H1 (cell line): ENCODE data around the gene COL26A1. TPM values are rescaled to one million over a fixed set of nuclear protein-coding genes. Genes with fewer than 3 reads are reported as not detected.

Source experiments
- CTCF ChIA-PET: fragments of 300-600 bp; sonication (Branson Sonifier 250); formaldehyde crosslinking; loops from one replicate; lab custom pipeline; 2021; ENCODE audit not compliant: partially characterized antibody; lab: Charles Lee
- POLR2A ChIA-PET: fragments of 300-600 bp; sonication (Branson Sonifier 250); formaldehyde crosslinking; loops from one replicate; lab custom pipeline; 2021; ENCODE audit warnings: inconsistent platforms; ENCODE audit not compliant: partially characterized antibody; lab: Charles Lee
- DNase-seq, 2 experiments: peaks; one replicate each; pipeline versions ENCODE4 v3.0.0 to v3.0.0-alpha.2; 2010 to 2022; ENCODE audit warnings: low spot score in 2 of 2, low read depth in 1 of 2, mixed read lengths in 1 of 2
- FAIRE-seq: peaks from 2 replicates; lab custom pipeline; 2011; peaks lifted over from hg19 to GRCh38; lab: Jason Lieb, UNC
- H2AFZ ChIP-seq: 2 replicates; pipeline ENCODE4 v1.8.1; 2012; ENCODE audit warnings: low read length, inconsistent platforms
- H2AK5ac ChIP-seq: 2 replicates; pipeline ENCODE4 v1.6.1; 2013; ENCODE audit warnings: low read depth, low read length
- H2BK120ac ChIP-seq: replicated peaks from 2 replicates; pipeline ENCODE3; 2013; ENCODE audit warnings: low read depth, low read length, inconsistent platforms
- H2BK12ac ChIP-seq: 2 replicates; pipeline ENCODE4 v1.6.1; 2013; ENCODE audit warnings: low read depth, low read length
- H2BK15ac ChIP-seq: 2 replicates; pipeline ENCODE4 v1.6.1; 2013; ENCODE audit warnings: low read length
- H2BK20ac ChIP-seq: 2 replicates; pipeline ENCODE4 v1.6.1; 2013; ENCODE audit warnings: low read length
- H2BK5ac ChIP-seq: 2 replicates; pipeline ENCODE4 v1.6.1; 2013; ENCODE audit warnings: low read depth, low read length
- H3K14ac ChIP-seq: 2 replicates; pipeline ENCODE4 v1.6.1; 2013; ENCODE audit warnings: inconsistent platforms; ENCODE audit not compliant: insufficient read length
- H3K18ac ChIP-seq: 2 replicates; pipeline ENCODE4 v1.6.1; 2013; ENCODE audit warnings: low read length; ENCODE audit errors: extremely low read depth
- H3K23ac ChIP-seq: 2 replicates; pipeline ENCODE4 v1.6.1; 2013; ENCODE audit warnings: inconsistent platforms; ENCODE audit not compliant: insufficient read length
- H3K23me2 ChIP-seq: 2 replicates; pipeline ENCODE4 v1.6.1; 2013; ENCODE audit warnings: low read depth, low read length
- H3K27ac ChIP-seq: 2 replicates; pipeline ENCODE4 v1.6.1; 2011; ENCODE audit warnings: low read depth, low read length, inconsistent platforms
- H3K27me3 ChIP-seq, 4 experiments: replicated peaks in 1 of 4; 1 replicate in 1 of 4; 2 replicates in 3 of 4; pipeline versions ENCODE4 v1.6.1 to v1.8.1; 2011 to 2013; ENCODE audit warnings: low read length in 3 of 4, mild to moderate bottlenecking in 3 of 4, inconsistent platforms in 2 of 4, mixed read lengths in 2 of 4, moderate library complexity in 1 of 4; ENCODE audit not compliant: control insufficient read depth in 3 of 4, insufficient read depth in 3 of 4; ENCODE audit errors: extremely low read depth in 1 of 4
- H3K36me3 ChIP-seq, 4 experiments: 2 replicates each; pipeline versions ENCODE4 v1.6.1 to v1.8.1; 2011 to 2013; ENCODE audit warnings: mild to moderate bottlenecking in 4 of 4, low read length in 3 of 4, moderate library complexity in 2 of 4, control low read depth in 1 of 4, inconsistent platforms in 1 of 4; ENCODE audit not compliant: insufficient read depth in 4 of 4, control insufficient read depth in 2 of 4
- H3K4ac ChIP-seq: replicated peaks from 2 replicates; pipeline ENCODE3; 2013; ENCODE audit warnings: low read length, low read depth, mixed read lengths, inconsistent platforms; ENCODE audit not compliant: insufficient read length
- H3K4me1 ChIP-seq, 4 experiments: replicated peaks in 1 of 4; 1 replicate in 1 of 4; 2 replicates in 3 of 4; pipeline versions ENCODE4 v1.6.1 to v1.8.1; 2011 to 2013; ENCODE audit warnings: low read length in 3 of 4, inconsistent platforms in 2 of 4, mixed read lengths in 1 of 4; ENCODE audit not compliant: insufficient read depth in 4 of 4, control insufficient read depth in 3 of 4
- H3K4me2 ChIP-seq, 2 experiments: 2 replicates each; pipeline versions ENCODE4 v1.6.1 to v1.8.1; 2011 to 2013; ENCODE audit warnings: low read depth in 2 of 2, low read length in 2 of 2, control low read depth in 1 of 2, inconsistent platforms in 1 of 2, mild to moderate bottlenecking in 1 of 2; ENCODE audit not compliant: insufficient read depth in 1 of 2
- H3K4me3 ChIP-seq, 4 experiments: fragments of 200-600, 300-600 bp in 1 of 4; sonication (generic), shearing (Covaris generic), sonication (Bioruptor Twin) in 1 of 4; 2 replicates each; pipeline versions ENCODE4 v1.5.1 to v1.8.1; 2011 to 2016; ENCODE audit warnings: low read length in 4 of 4, low read depth in 3 of 4, control low read depth in 2 of 4, inconsistent platforms in 2 of 4, mild to moderate bottlenecking in 2 of 4, mixed read lengths in 1 of 4, moderate library complexity in 1 of 4; ENCODE audit not compliant: insufficient read depth in 2 of 4; ENCODE audit errors: extremely low read depth in 1 of 4
- H3K56ac ChIP-seq: replicated peaks from 2 replicates; pipeline ENCODE3; 2013; ENCODE audit warnings: low read depth, mild to moderate bottlenecking, mixed read lengths, low read length, inconsistent platforms; ENCODE audit not compliant: insufficient read length
- H3K79me1 ChIP-seq: 2 replicates; pipeline ENCODE4 v1.6.1; 2013; ENCODE audit warnings: low read depth, low read length, control low read depth
- H3K79me2 ChIP-seq, 2 experiments: 2 replicates each; pipeline versions ENCODE4 v1.6.1 to v1.8.1; 2012 to 2013; ENCODE audit warnings: low read length in 2 of 2, mild to moderate bottlenecking in 2 of 2, inconsistent platforms in 1 of 2; ENCODE audit not compliant: insufficient read depth in 2 of 2, control insufficient read depth in 1 of 2
- H3K9ac ChIP-seq, 4 experiments: replicated peaks in 1 of 4; 1 replicate in 1 of 4; 2 replicates in 3 of 4; pipeline versions ENCODE4 v1.6.1 to v1.8.1; 2011 to 2013; ENCODE audit warnings: low read depth in 3 of 4, low read length in 3 of 4, control low read depth in 2 of 4, mild to moderate bottlenecking in 2 of 4, moderate library complexity in 2 of 4, inconsistent platforms in 1 of 4; ENCODE audit errors: extremely low read depth in 1 of 4
- H3K9me3 ChIP-seq, 2 experiments: 2 replicates each; pipeline versions ENCODE4 v1.6.1 to v1.8.1; 2012 to 2013; ENCODE audit warnings: mild to moderate bottlenecking in 2 of 2, moderate library complexity in 2 of 2, control low read depth in 1 of 2, inconsistent platforms in 1 of 2, low read depth in 1 of 2, low read length in 1 of 2, mixed read lengths in 1 of 2; ENCODE audit not compliant: insufficient read depth in 2 of 2
- H4K20me1 ChIP-seq, 2 experiments: replicated peaks in 1 of 2; 2 replicates each; pipeline versions ENCODE3 to v1.8.1; 2011 to 2013; ENCODE audit warnings: inconsistent platforms in 2 of 2, low read length in 2 of 2, mild to moderate bottlenecking in 1 of 2; ENCODE audit not compliant: insufficient read depth in 2 of 2, control insufficient read depth in 1 of 2
- H4K5ac ChIP-seq: 2 replicates; pipeline ENCODE4 v1.6.1; 2013; ENCODE audit warnings: low read length, low read depth, mixed read lengths, inconsistent platforms; ENCODE audit not compliant: insufficient read length
- H4K8ac ChIP-seq: 2 replicates; pipeline ENCODE4 v1.8.0; 2013; ENCODE audit warnings: mild to moderate bottlenecking, moderate library complexity, low read length, inconsistent platforms; ENCODE audit not compliant: insufficient read depth; ENCODE audit errors: extremely low read depth
- H4K91ac ChIP-seq: replicated peaks from 2 replicates; pipeline ENCODE3; 2013; ENCODE audit warnings: low read length, mixed read lengths, inconsistent platforms; ENCODE audit not compliant: insufficient read length
- WGBS, 2 experiments: shearing (Covaris generic) in 1 of 2; methylation state at CpG; one replicate each; pipeline versions ENCODE4 v1.1.6 to v1.1.7; 2013 to 2015; ENCODE audit warnings: low lambda C conversion rate in 2 of 2, mixed read lengths in 2 of 2, inconsistent platforms in 1 of 2, low coverage in 1 of 2, missing lambda C conversion rate in 1 of 2; ENCODE audit not compliant: insufficient replicate concordance in 2 of 2, insufficient coverage in 1 of 2, insufficient read length in 1 of 2; ENCODE audit errors: extremely low coverage in 1 of 2, missing lambda C conversion rate in 1 of 2; 5-methylcytosine and 5-hydroxymethylcytosine counted together
- polyA plus RNA-seq, 7 experiments: library from polyadenylated mRNA; depleted of rRNA in 3 of 7; stranded (reverse) in 5 of 7; unstranded in 2 of 7; fragments of >200 nt in 5 of 7; fragments of 200-250 nt in 2 of 7; gene quantifications; 1 replicate in 5 of 7; 2 replicates in 1 of 7; 4 replicates in 1 of 7; pipeline versions ENCODE4 v1.2.1 to v1.2.3, GENCODE V29; 2011 to 2013; ENCODE audit warnings: missing spikeins in 2 of 7, mixed read lengths in 2 of 7
- total RNA-seq: library from RNA; stranded (reverse); fragmentation: NEBNext Ultra II Directional; extraction: Animal tissue kit (Norgen Biotek cat#: 25700); gene quantifications from 2 replicates; pipeline ENCODE4 v1.2.1, GENCODE V29; 2021

The COL26A1 gene
- total and polyA plus RNA-seq, 2 of the 8 experiments (the other 6 are each of a cell fraction or from before 2014, with no cell fraction given) = 51.1 to 68.8 TPM

DNA sequence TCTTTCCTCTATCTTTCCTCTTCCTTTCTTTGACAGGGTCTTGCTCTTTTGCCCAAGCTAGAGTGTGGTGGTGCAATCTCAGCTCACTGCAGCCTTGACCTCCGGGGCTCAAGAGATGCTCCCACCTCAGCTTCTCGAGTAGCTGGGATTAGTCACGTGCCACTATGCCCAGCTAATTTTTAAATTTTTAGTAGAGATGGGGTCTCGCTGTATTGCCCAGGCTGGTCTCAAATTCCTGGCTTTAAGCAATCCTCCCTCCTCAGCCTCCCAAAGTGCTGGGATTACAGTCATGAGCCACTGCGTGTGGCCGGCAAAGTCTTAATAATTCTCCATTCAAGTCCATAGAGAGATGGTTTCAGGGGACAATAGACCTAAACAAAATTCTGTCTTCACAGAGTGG is 40.2 kb downstream of the COL26A1 start:
- Histone ChIP-seq H4K20me1 (no peaks in the 10 kb centered on the region), H2BK12ac (peak overlapping the region; percentile 97), H3K79me2 (peaks cover 0 to 14% of the 10 kb centered on the region in 2 experiments; a peak in 2 of 4 replicates), H3K23me2 (no peaks in the 10 kb centered on the region), H3K56ac (no peak overlapping the region), H2BK20ac (peak overlapping the region; percentile 90; the same call in 1 of the 2 replicates), H3K4me3 (no peak overlapping the region), H3K23ac (no peak overlapping the region), H2BK120ac (no peak overlapping the region), H4K91ac (peak overlapping the region; percentile 86), H3K14ac (no peak overlapping the region), H2AK5ac (peak overlapping the region; percentile 60; the same call in 1 of the 2 replicates), H4K8ac (no peak overlapping the region), H3K9ac (no peak overlapping the region), H3K4me1 (peaks cover 12 to 25% (median 15%) of the 10 kb centered on the region in 4 experiments), H3K79me1 (peaks cover 3% of the 10 kb centered on the region), H3K27me3 (no peaks in the 10 kb centered on the region), H2BK5ac (peak overlapping the region; percentile 84; the same call in 1 of the 2 replicates), H3K36me3 (no peaks in the 10 kb centered on the region), H2AFZ (no peak overlapping the region), H3K18ac (peak overlapping the region; percentile 76; the same call in 1 of the 2 replicates), H4K5ac (no peak overlapping the region), H3K27ac (peak overlapping the region; percentile 54; the same call in 1 of the 2 replicates), H3K4ac (no peak overlapping the region), H3K9me3 (0 out of 4 replicates have a peak, but pooled peaks cover 0 to 2% of the 10 kb centered on the region in 2 experiments), H3K4me2 (peak overlapping the region in 1 of 2 experiments; percentile 35; a peak in 3 of 4 replicates), H2BK15ac (0 out of 2 replicates have a peak overlapping the region, but pooled peaks have one; percentile 54)
- WGBS, 2 experiments = 84% methylated on average over 6 of the region's 6 CpGs; no CpG with 5 or more reads in 1 of the 2 experiments
- CTCF ChIA-PET = interaction anchor here (0.7 to 32.6 kb wide), 5 partner anchors 8 to 105 kb away, joined by 3 to 728 read pairs (median 5); partner anchors contain the start of gene COL26A1
- FAIRE-seq (no peak), DNase-seq (no peak)
- POLR2A ChIA-PET = interaction anchor here (1.1 to 3.6 kb wide), 5 partner anchors 9 to 176 kb away, joined by 3 to 18 read pairs (median 3); partner anchors contain the start of gene COL26A1
